HepG2 (cell line): ENCODE data around the gene RPLP1. TPM values are rescaled to one million over a fixed set of nuclear protein-coding genes. Genes with fewer than 3 reads are reported as not detected.

ENCODE experiments used
- ATAC-seq: fragments of 200-7000 bp; cut with Tn5 transposase; 3 replicates; pipeline ENCODE4 v1.9.1; 2020; ENCODE audit warnings: mild to moderate bottlenecking, moderate library complexity
- BruUV-seq: library from RNA; stranded (reverse); fragments of 400-500 nt; replicated peaks from 2 replicates; lab custom pipeline; 2021; lab: Mats Ljungman, UMichigan
- CTCF ChIA-PET: fragments of 300-600 bp; formaldehyde crosslinking; extraction: SDS; loops from one replicate; lab custom pipeline; 2021; ENCODE audit warnings: low total read pairs, inconsistent platforms, low intra/inter-chr PET ratio; lab: Yijun Ruan, JAX
- POLR2A ChIA-PET: fragments of 350-600 bp; sonication (Branson Sonifier 250); formaldehyde crosslinking; loops from one replicate; lab custom pipeline; 2020; ENCODE audit warnings: antibody characterized with exemption, inconsistent platforms; lab: Yijun Ruan, JAX
- DNase-seq: peaks from one replicate; pipeline ENCODE4 v3.0.0-alpha.2; 2015; ENCODE audit warnings: low spot score
- FAIRE-seq: peaks from 3 replicates; lab custom pipeline; 2011; peaks lifted over from hg19 to GRCh38; lab: Jason Lieb, UNC
- H2AFZ ChIP-seq: one replicate; pipeline ENCODE4 v1.6.1; 2011; ENCODE audit warnings: low read length, inconsistent platforms
- H3K27ac ChIP-seq: fragments of 300-600 bp; 3 replicates; pipeline ENCODE4 v1.8.0; 2011; ENCODE audit warnings: mixed run types, mild to moderate bottlenecking, mixed read lengths, low read length, inconsistent platforms; ENCODE audit not compliant: insufficient read depth; ENCODE audit errors: extremely low read length
- H3K27me3 ChIP-seq, 2 experiments: fragments of 200-600 bp in 1 of 2; 2 replicates in 1 of 2; 3 replicates in 1 of 2; pipeline versions ENCODE4 v1.6.0 to v1.8.0; 2011; ENCODE audit warnings: low read length in 2 of 2, mild to moderate bottlenecking in 2 of 2, moderate library complexity in 2 of 2, inconsistent platforms in 1 of 2; ENCODE audit not compliant: insufficient read depth in 2 of 2, control insufficient read depth in 1 of 2
- H3K36me3 ChIP-seq, 2 experiments: fragments of 200-600 bp in 1 of 2; replicated peaks in 1 of 2; 2 replicates in 1 of 2; 3 replicates in 1 of 2; pipeline versions ENCODE4 v1.5.1 to v1.8.0; 2011; ENCODE audit warnings: low read length in 2 of 2, inconsistent platforms in 1 of 2; ENCODE audit not compliant: insufficient read depth in 2 of 2, control insufficient read depth in 1 of 2
- H3K4me1 ChIP-seq: 2 replicates; pipeline ENCODE4 v1.5.1; 2012; ENCODE audit warnings: low read length, inconsistent platforms; ENCODE audit not compliant: insufficient read depth
- H3K4me2 ChIP-seq: 2 replicates; pipeline ENCODE4 v1.6.0; 2011; ENCODE audit warnings: low read depth, low read length, inconsistent platforms
- H3K4me3 ChIP-seq, 3 experiments: fragments of 200-600 bp in 1 of 3; sonication (generic), shearing (Covaris generic) in 1 of 3; replicated peaks in 1 of 3; 2 replicates each; pipeline ENCODE4 v1.5.1; 2011 to 2016; ENCODE audit warnings: low read length in 3 of 3, inconsistent platforms in 2 of 3, low read depth in 2 of 3, mild to moderate bottlenecking in 2 of 3, control low read depth in 1 of 3, mixed read lengths in 1 of 3; ENCODE audit not compliant: insufficient read depth in 1 of 3
- H3K79me2 ChIP-seq: one replicate; pipeline ENCODE4 v1.6.1; 2011; ENCODE audit warnings: low read length, inconsistent platforms; ENCODE audit not compliant: insufficient read depth
- H3K9ac ChIP-seq: 2 replicates; pipeline ENCODE4 v1.6.0; 2011; ENCODE audit warnings: mild to moderate bottlenecking, low read depth, low read length, inconsistent platforms; ENCODE audit not compliant: insufficient read depth
- H3K9me3 ChIP-seq: 2 replicates; pipeline ENCODE4 v1.5.1; 2012; ENCODE audit warnings: mild to moderate bottlenecking, low read length
- H4K20me1 ChIP-seq: 2 replicates; pipeline ENCODE4 v1.6.0; 2011; ENCODE audit warnings: inconsistent platforms, mild to moderate bottlenecking, low read length, moderate library complexity; ENCODE audit not compliant: insufficient read depth
- MLX ChIP-seq: IDR thresholded peaks from 2 replicates; pipeline ENCODE4 v1.6.1; 2016
- NFKBIZ ChIP-seq: IDR thresholded peaks from 2 replicates; pipeline ENCODE4 v1.6.1; 2018; ENCODE audit warnings: missing genetic modification reagents, missing compliant biosample characterization
- NKX3-1 ChIP-seq: sonication (generic); formaldehyde crosslinking; IDR thresholded peaks from 2 replicates; pipeline ENCODE4 v1.5.0; 2020; ENCODE audit warnings: missing genetic modification reagents
- ZNF121 ChIP-seq: sonication (generic); formaldehyde crosslinking; IDR thresholded peaks from 2 replicates; pipeline ENCODE4 v1.5.0; 2020; ENCODE audit warnings: mild to moderate bottlenecking, missing genetic modification reagents
- ZNF280D ChIP-seq: sonication (generic); formaldehyde crosslinking; IDR thresholded peaks from 2 replicates; pipeline ENCODE4 v1.5.1; 2020; ENCODE audit warnings: mild to moderate bottlenecking, missing genetic modification reagents
- ZNF343 ChIP-seq: sonication (generic); formaldehyde crosslinking; IDR thresholded peaks from 2 replicates; pipeline ENCODE4 v1.4.0; 2020; ENCODE audit warnings: mild to moderate bottlenecking, missing genetic modification reagents
- ZNF501 ChIP-seq: sonication (generic); formaldehyde crosslinking; IDR thresholded peaks from 2 replicates; pipeline ENCODE4 v1.5.1; 2020; ENCODE audit warnings: mild to moderate bottlenecking, moderate library complexity, missing genetic modification reagents
- ZNF580 ChIP-seq: IDR thresholded peaks from 2 replicates; pipeline ENCODE4 v1.6.1; 2016; ENCODE audit warnings: low read depth, borderline replicate concordance
- WGBS: methylation state at CpG from one replicate; pipeline ENCODE4 v1.1.6; 2017; ENCODE audit warnings: low lambda C conversion rate; 5-methylcytosine and 5-hydroxymethylcytosine counted together
- in situ Hi-C: cut with HindIII; loops from 2 replicates; pipeline ENCODE4 v1.10.0; 2017; ENCODE audit warnings: low pct_unique_long_range_greater_than_20kb; ENCODE audit not compliant: extremely low pct_ligation_motif_present
- intact Hi-C: fragments of 100-400 bp; cut with micrococcal nuclease; formaldehyde crosslinking; loops from one replicate; pipeline ENCODE4 v1.10.0; 2022; ENCODE audit not compliant: unreplicated experiment
- polyA plus RNA-seq, 8 experiments: library from polyadenylated mRNA; depleted of rRNA in 3 of 8; stranded (reverse) in 7 of 8; unstranded in 1 of 8; fragments of >200 nt; fragmentation: Illumina TruSeq in 4 of 8; extraction: Trizol in 4 of 8; gene quantifications; 2 replicates each; pipeline versions ENCODE4 v1.2.1 to v1.2.3, GENCODE V29; 2011 to 2016; ENCODE audit warnings: low read depth in 4 of 8, missing spikeins in 1 of 8, mixed read lengths in 1 of 8; ENCODE audit not compliant: insufficient read depth in 1 of 8
- total RNA-seq, 5 experiments: library from RNA; depleted of rRNA; stranded (reverse); fragments of >200 nt; fragmentation: Illumina TruSeq; extraction: Trizol; gene quantifications; 2 replicates each; pipeline ENCODE4 v1.2.3, GENCODE V29; 2016; ENCODE audit warnings: low read depth in 1 of 5
- TF ChIP-seq, protein P1 (sequence below): sonication (generic); formaldehyde crosslinking; IDR thresholded peaks from 2 replicates; pipeline ENCODE4 v1.4.0; 2020; ENCODE audit warnings: missing genetic modification reagents
- TF ChIP-seq, protein P2 (sequence below): sonication (generic); formaldehyde crosslinking; IDR thresholded peaks from 2 replicates; pipeline ENCODE4 v1.8.1; 2023; ENCODE audit warnings: missing genetic modification reagents, inconsistent platforms, borderline replicate concordance
- TF ChIP-seq, protein P3 (sequence below): sonication (generic); formaldehyde crosslinking; conservative IDR thresholded peaks from 2 replicates; pipeline ENCODE4 v1.8.0; 2022; ENCODE audit warnings: low read depth, missing genetic modification reagents

Gene RPLP1
- total and polyA plus RNA-seq, 2 of the 13 experiments (the other 11 are each of a cell fraction or from before 2014, with no cell fraction given): 817 to 929 TPM

GRCh38 chr15:69463182-69463756, 10.7 kb downstream of the RPLP1 start (continued):
- TF ChIP-seq, protein P1, sequence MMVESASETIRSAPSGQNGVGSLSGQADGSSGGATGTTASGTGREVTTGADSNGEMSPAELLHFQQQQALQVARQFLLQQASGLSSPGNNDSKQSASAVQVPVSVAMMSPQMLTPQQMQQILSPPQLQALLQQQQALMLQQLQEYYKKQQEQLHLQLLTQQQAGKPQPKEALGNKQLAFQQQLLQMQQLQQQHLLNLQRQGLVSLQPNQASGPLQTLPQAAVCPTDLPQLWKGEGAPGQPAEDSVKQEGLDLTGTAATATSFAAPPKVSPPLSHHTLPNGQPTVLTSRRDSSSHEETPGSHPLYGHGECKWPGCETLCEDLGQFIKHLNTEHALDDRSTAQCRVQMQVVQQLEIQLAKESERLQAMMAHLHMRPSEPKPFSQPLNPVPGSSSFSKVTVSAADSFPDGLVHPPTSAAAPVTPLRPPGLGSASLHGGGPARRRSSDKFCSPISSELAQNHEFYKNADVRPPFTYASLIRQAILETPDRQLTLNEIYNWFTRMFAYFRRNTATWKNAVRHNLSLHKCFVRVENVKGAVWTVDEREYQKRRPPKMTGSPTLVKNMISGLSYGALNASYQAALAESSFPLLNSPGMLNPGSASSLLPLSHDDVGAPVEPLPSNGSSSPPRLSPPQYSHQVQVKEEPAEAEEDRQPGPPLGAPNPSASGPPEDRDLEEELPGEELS (CRISPR knock-in tag): 0 out of 2 replicates have a peak, but pooled peaks have one; percentile 4

GRCh38 chr15:69465253-69465652, 12.6 kb downstream of the RPLP1 start:
- no peak for DNase-seq
- no peak overlapping the region for H3K4me3 ChIP-seq
- no peak for FAIRE-seq
- H3K9me3 ChIP-seq: no peaks in the 10 kb centered on the region
- no peak overlapping the region for H3K4me2 ChIP-seq
- WGBS: 43% methylated on average over 1 of the region's 1 CpG
- no peak for ATAC-seq
- POLR2A ChIA-PET: interaction anchor here (2.3 kb wide), 1 partner anchor 13 kb away, joined by 12 read pairs; the partner anchor contains the start of gene RPLP1
- no peaks in the 10 kb centered on the region for H3K79me2 ChIP-seq
- H2AFZ ChIP-seq: no peak overlapping the region
- intact Hi-C loops (no loop called here), in situ Hi-C loops (loop anchor here (25.0 kb wide), 2 partner anchors 622 to 653 kb away; partner anchors contain the start of genes ANP32A and TLE3)
- H3K9ac ChIP-seq: no peak overlapping the region
- no peaks in the 10 kb centered on the region for H3K36me3 ChIP-seq
- no TSS peak for BruUV-seq
- peaks cover 6 to 28% of the 10 kb centered on the region in 2 experiments for H3K27me3 ChIP-seq
- H4K20me1 ChIP-seq: no peaks in the 10 kb centered on the region
- CTCF ChIA-PET: interaction anchor here (0.6 to 1.4 kb wide), 2 partner anchors 13 to 419 kb away, joined by 3 read pairs; no protein-coding TSS in a partner anchor
- no peak overlapping the region for H3K27ac ChIP-seq
- peaks cover 31% of the 10 kb centered on the region for H3K4me1 ChIP-seq
- TF ChIP-seq NFKBIZ: no peak
- TF ChIP-seq ZNF280D (CRISPR knock-in tag): no peak
- TF ChIP-seq NKX3-1: no peak
- TF ChIP-seq ZNF343 (CRISPR knock-in tag): no peak
- TF ChIP-seq, protein P2, sequence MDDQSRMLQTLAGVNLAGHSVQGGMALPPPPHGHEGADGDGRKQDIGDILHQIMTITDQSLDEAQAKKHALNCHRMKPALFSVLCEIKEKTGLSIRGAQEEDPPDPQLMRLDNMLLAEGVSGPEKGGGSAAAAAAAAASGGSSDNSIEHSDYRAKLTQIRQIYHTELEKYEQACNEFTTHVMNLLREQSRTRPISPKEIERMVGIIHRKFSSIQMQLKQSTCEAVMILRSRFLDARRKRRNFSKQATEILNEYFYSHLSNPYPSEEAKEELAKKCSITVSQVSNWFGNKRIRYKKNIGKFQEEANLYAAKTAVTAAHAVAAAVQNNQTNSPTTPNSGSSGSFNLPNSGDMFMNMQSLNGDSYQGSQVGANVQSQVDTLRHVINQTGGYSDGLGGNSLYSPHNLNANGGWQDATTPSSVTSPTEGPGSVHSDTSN (CRISPR knock-in tag): no peak
- TF ChIP-seq ZNF121: no peak
- TF ChIP-seq ZNF501 (CRISPR knock-in tag): no peak
- TF ChIP-seq, protein P3, sequence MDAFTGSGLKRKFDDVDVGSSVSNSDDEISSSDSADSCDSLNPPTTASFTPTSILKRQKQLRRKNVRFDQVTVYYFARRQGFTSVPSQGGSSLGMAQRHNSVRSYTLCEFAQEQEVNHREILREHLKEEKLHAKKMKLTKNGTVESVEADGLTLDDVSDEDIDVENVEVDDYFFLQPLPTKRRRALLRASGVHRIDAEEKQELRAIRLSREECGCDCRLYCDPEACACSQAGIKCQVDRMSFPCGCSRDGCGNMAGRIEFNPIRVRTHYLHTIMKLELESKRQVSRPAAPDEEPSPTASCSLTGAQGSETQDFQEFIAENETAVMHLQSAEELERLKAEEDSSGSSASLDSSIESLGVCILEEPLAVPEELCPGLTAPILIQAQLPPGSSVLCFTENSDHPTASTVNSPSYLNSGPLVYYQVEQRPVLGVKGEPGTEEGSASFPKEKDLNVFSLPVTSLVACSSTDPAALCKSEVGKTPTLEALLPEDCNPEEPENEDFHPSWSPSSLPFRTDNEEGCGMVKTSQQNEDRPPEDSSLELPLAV (CRISPR knock-in tag): no peak
- TF ChIP-seq MLX: no peak
- TF ChIP-seq ZNF580 (CRISPR knock-in tag): no peak
- TF ChIP-seq, all 625 proteins: peak for 0
